ENCODE measurements around the gene TBC1D23. TPM values are rescaled to one million over a fixed set of nuclear protein-coding genes. Genes with fewer than 3 reads are reported as not detected.
"Not testable (repeated sequence)": the region's sequence is repeated elsewhere in the genome, so short reads cannot be mapped to it uniquely, and the experiment has no call there.

The TBC1D23 gene
- total and polyA plus RNA-seq, 8 donors: 10.9 to 31.3 (median 20.5) TPM

DNA sequence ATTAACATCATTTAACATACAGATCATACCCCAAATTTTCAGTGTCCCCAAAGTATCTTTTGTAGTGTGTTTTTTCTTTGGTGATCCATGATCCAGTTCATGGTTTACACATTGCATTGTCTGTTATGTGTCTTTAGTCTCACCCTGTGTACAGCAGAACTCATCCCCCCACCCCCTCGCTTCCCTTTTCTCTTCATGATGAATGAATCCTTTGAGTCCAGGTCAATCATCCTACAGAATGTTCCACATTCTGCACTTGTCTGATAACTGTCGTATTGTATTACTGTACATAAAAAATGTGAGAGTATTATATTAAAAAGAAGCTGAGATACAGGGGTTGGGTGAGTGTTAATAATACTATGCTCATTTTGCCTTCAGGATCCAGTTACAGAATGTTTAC is 59.2 kb downstream of the TBC1D23 start:
- no peaks in the 10 kb centered on the region for H3K4me1 ChIP-seq
- no peak for ATAC-seq
- no peak overlapping the region for H3K4me3 ChIP-seq
- no peaks in the 10 kb centered on the region for H3K9me3 ChIP-seq
- WGBS, 2 donors: 92 to 94% methylated on average over 2 of the region's 2 CpGs
- intact Hi-C loops (cut with DNase I): no loop called here
- peaks cover 0 to 25% (median 0%) of the 10 kb centered on the region in 3 donors for H3K36me3 ChIP-seq
- FAIRE-seq: no peak
- H3K27ac ChIP-seq: no peak overlapping the region
- DNase-seq: no peak
- TF ChIP-seq, protein P1, sequence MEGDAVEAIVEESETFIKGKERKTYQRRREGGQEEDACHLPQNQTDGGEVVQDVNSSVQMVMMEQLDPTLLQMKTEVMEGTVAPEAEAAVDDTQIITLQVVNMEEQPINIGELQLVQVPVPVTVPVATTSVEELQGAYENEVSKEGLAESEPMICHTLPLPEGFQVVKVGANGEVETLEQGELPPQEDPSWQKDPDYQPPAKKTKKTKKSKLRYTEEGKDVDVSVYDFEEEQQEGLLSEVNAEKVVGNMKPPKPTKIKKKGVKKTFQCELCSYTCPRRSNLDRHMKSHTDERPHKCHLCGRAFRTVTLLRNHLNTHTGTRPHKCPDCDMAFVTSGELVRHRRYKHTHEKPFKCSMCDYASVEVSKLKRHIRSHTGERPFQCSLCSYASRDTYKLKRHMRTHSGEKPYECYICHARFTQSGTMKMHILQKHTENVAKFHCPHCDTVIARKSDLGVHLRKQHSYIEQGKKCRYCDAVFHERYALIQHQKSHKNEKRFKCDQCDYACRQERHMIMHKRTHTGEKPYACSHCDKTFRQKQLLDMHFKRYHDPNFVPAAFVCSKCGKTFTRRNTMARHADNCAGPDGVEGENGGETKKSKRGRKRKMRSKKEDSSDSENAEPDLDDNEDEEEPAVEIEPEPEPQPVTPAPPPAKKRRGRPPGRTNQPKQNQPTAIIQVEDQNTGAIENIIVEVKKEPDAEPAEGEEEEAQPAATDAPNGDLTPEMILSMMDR (IDR thresholded peaks at IDR 0.05): no peak
- no peaks in the 10 kb centered on the region for H3K27me3 ChIP-seq

DNA sequence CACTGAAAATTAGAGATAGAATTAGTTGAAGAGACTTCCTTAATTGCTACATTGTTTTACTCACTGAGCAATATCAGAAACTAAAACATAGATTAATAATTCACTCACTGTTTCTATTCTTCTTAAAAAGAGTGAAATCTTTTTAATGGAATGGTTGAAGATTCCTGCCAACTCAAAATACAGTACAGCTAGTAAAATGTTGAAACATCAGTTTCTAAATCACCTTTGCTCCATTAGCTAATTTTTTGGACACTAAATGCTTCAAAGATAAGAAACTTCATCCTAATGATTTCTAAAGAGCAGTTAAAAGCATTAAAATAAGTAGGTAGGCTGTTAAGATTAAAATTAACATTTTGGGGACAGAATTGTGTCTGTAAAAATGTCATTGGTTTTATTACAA is 63.3 kb downstream of the TBC1D23 start:
- no peak overlapping the region for H3K27ac ChIP-seq
- H3K36me3 ChIP-seq: peaks cover 0 to 25% (median 0%) of the 10 kb centered on the region in 3 donors
- intact Hi-C loops (cut with DNase I): no loop called here
- TF ChIP-seq, protein P1 (IDR thresholded peaks at IDR 0.05): no peak
- H3K4me1 ChIP-seq: no peaks in the 10 kb centered on the region
- no peak overlapping the region for H3K4me3 ChIP-seq
- H3K27me3 ChIP-seq: no peaks in the 10 kb centered on the region
- ATAC-seq (no peak), FAIRE-seq (no peak), DNase-seq (no peak)
- H3K9me3 ChIP-seq: no peaks in the 10 kb centered on the region

DNA sequence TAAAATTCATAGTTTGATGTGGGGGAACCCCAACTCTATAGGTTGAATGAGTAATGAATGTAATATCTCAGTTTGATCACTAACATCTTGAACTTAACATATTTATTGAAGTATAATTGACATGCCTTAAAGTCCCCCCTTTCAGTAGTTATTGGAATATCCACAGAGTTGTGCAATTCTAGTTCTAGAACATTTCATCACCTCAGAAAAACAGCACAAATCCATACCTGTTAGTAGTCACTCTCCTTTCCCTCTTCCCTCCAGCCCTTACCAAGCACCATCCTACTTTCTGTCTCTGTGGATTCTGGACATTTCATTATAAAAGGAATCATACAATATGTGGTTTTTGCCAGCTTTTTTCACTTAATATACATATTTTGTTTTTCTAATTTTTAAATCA is 65.0 kb downstream of the TBC1D23 start:
- no peak for DNase-seq
- no peak for FAIRE-seq
- peaks cover 0 to 16% (median 0%) of the 10 kb centered on the region in 3 donors for H3K36me3 ChIP-seq
- H3K4me3 ChIP-seq: no peak overlapping the region
- no peak overlapping the region for H3K27ac ChIP-seq
- no peaks in the 10 kb centered on the region for H3K27me3 ChIP-seq
- intact Hi-C loops (cut with DNase I): no loop called here
- H3K9me3 ChIP-seq: no peaks in the 10 kb centered on the region
- TF ChIP-seq, protein P1 (IDR thresholded peaks at IDR 0.05): no peak
- H3K4me1 ChIP-seq: no peaks in the 10 kb centered on the region
- ATAC-seq: no peak

DNA sequence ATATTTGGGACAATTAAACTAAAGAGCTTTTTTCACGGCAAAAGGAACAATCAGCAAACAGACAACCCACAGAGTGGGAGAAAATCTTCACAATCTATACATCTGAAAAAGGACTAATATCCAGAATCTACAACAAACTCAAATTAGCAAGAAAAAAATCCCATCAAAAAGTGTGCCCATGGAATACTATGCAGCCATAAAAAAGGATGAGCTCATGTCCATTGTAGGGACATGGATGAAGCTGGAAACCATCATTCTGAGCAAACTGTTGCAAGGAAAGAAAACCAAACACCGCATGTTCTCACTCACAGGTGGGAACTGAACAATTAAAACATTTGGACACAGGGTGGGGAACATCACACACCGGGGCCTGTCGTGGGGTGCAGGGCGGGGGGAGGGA is 66.6 kb downstream of the TBC1D23 start:
- H3K9me3 ChIP-seq; ATAC-seq; H3K36me3 ChIP-seq; H3K27ac ChIP-seq; H3K4me3 ChIP-seq; H3K4me1 ChIP-seq; H3K27me3 ChIP-seq; intact Hi-C loops (cut with DNase I); DNase-seq; FAIRE-seq: not testable (repeated sequence)
- 94 to 98% methylated on average over 5 of the region's 5 CpGs for WGBS, 2 donors

DNA sequence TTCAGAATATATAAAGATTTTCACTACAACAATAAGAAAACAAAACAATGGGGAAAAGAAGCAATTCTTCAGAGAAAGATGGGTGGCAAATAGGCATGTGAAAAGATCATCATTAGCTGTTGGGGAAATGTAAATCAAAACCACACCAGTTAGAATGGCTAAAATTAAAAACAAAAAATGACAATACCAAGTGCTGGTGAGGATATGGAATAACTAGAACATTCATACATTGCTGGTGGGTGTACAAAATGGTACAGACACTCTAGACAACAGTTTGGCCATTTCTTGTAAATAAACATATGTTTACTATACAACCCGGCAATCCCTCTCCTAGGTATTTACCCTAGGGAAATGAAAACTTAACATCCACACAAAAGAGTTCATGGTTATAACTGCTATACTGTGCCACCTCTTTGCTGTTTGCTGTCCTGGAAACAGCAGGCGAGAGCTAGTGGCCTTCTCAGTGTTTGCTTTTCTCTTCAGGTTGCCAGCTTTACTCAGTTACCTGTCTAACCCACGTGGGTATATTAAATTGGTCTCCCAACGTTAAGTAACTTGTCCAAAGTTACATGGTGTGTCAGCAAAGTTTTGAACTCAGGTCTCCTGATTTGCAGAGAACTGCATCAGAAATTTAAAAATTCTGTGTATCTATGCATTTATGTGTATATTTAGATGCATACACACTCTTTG is 69.2 kb downstream of the TBC1D23 start:
- H3K27me3 ChIP-seq: no peaks in the 10 kb centered on the region
- TF ChIP-seq, protein P1 (IDR thresholded peaks at IDR 0.05): no peak
- DNase-seq (peak in 2 of 6 donors; percentile 26 to 35), FAIRE-seq (no peak), ATAC-seq (peak; percentile 36 to 64 (median 50))
- peaks cover 0 to 4% (median 0%) of the 10 kb centered on the region in 3 donors for H3K4me1 ChIP-seq
- H3K36me3 ChIP-seq: peaks cover 0 to 3% (median 0%) of the 10 kb centered on the region in 3 donors
- 20 to 22% methylated on average over 4 of the region's 4 CpGs for WGBS, 2 donors
- intact Hi-C loops (cut with DNase I): no loop called here
- H3K4me3 ChIP-seq: no peak overlapping the region
- no peak overlapping the region for H3K27ac ChIP-seq
- H3K9me3 ChIP-seq: no peaks in the 10 kb centered on the region
